ENCODE data around the gene SCD.
A peak's percentile ranks its signal among the peaks of the same experiment; 100 is the strongest.

SCD gene

DNA sequence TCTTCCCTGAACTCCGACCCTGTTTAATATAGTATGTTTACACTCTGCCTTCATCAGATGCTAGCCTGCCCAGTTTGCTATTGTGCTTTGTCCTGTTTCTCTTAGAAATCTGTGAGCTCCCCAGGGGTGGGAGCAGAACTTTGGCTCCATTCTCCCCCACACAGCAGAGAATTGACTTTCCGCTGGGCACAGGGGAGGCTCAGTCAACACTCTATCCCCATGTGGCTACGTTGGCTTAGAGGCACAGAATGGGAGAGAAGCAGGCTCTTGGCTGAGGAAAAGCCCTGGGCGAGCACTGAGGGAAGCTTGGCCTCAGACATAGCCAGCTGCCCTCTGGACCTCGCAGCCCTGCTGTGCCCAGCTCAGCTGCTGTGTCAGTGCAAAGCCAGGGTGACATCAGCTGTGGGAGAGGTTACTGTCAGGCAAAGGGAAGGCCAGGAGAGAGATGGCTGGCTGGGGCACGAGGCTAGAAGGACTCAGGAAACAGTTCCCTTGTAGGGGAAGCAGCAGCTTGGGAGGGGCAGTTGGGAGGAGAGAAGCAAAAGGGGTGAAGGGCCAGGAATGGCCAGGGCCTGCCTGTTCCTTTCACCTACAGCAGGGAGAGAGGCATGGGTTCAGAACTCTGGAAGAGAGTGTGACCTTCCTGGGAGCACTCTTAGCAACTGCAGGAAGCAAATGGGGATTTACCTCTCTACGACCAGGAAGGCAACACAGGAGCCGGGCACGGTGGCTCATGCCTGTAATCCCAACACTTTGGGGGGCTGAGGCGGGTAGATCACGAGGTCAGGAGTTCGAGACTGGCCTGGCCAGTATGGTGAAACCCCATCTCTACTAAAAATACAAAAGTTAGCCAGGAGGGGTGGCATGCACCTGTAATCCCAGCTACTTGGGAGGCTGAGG lies 5.8 kb upstream of the SCD start:
- DNase-seq (ENCODE audit: low spot score), result no peak

DNA sequence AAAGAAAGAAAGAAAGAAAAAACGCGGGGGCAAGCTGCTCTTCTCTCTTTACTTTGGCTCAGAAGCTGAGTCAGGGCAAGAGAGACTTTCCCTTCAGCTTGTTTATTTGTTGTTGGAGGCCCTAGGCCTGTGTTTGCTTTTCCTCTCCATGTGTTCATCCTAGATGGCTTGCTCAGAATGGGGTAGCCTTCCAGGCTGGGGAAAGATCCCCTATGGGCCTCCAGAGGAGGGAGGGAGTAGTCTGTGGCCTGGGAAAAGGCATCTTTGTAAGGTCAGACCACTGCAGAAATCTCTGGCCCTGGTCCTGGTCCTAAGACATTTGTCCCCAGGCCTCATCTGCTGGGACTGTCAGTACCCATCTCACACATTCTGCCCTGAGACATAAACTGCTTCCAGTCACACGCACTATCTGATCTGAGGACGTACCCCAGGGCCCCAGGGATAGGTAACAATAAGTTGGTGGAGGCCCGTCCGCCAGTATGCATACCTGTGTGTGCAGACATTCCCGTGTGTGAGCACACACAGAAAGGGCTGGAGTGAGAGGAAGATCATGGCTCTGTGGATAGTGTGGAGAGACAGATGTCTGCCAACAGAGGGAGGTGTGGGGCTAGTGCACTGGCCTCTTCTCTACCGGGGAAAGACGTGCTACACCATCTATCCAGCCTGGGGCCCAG lies 4.9 kb upstream of the SCD start:
- peak; percentile 75 for DNase-seq (ENCODE audit: low spot score)

DNA sequence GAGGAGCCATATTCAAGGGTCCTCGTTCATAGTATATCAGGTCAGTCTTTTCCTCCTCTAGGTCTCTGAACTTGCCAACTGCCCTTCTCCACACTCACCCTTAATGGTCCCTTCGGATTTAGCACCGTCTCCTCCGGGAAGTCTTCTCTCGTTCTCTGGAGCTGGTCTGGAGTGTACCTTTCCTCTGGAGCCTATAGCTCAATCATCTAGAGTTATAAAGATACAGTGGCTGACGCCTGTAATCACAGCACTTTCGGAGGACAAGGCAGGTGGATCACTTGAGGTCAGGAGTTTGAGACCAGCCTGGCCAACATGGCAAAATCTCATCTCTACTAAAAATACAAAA lies 4.4 kb upstream of the SCD start:
- no peak for DNase-seq (ENCODE audit: low spot score)

DNA sequence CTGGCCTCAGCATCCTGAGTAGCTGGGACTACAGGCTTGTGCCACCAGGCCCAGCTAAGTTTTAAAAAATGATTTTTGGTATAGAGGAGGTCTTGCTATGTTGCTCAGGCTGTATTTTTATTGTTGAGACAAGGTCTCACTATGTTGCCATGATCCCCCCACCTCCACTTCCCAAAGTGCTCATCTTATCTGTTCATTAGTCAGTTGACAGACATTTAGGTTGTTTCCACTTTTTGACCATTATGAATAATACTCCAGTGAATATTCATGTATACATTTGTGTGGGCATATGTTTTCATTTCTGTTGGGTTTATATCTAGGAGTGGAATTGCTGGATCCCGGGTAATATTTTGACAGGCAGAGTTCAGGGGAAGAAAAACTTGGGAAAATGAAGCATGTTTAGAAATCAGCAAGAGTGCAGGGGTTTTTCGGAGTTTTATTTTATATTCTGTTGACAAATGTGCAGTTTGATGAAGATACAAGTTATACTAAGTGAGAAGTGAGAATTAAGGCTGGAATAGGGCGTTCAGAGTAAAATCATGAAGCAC lies 2.7 kb upstream of the SCD start:
- no peak for DNase-seq (ENCODE audit: low spot score)

DNA sequence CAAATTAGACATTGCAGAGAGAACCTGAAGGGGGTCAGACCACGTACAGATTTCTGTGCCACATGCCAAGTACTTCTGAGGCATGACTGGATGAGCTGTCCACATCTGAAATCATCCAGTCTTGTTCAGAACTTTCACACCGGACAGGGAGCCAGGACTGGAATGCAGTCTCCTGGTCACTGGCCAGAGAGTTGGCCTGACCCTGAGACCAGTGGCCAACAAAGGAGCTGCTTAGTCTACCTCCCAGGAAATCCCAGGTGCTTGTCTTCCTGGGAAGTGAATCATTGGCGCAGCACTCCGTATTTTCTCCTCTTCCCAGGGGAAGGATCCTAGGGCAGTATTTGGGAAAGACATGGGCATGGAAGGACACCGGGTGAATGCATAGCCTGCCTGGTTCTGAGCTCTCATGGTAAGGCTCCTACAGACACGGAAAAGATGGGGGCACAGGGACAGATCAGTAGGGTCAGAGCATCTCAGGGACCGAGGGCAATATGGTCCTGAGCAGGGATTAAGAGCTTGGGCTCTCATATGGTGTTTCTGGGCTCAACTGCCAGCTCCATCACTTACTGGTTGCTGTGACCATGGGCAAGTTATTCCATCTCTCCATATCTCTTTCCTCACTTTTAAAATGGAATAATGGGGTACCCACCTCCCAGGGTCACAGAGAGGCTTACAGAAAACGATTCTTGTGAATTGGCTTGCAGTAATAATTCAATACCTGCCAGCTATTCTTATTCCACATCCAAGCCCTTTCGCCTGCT lies 1.3 kb upstream of the SCD start:
- peak; percentile 48 for DNase-seq (ENCODE audit: low spot score)

DNA sequence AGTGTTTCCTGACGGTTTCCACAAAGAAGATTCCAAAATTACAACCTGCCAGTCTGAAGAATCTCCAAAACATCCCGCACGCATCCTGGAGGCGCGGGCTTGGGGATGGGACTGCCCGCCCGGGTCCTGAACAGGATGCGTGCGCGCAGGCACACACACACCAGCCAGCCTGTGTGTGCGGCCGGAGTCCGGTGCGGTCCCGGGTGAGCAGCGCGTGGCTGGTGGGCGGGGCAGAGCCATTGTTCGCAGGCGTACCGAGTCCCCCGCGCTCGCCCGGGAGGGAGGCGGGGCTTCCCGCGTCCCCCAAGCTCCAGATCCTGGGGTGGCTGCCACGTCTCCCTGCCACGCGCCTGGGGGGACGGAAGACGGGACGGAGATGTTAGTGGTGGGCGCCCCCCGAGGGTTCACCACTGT lies 675 bp upstream of the SCD start:
- peak; percentile 71 for DNase-seq (ENCODE audit: low spot score)

DNA sequence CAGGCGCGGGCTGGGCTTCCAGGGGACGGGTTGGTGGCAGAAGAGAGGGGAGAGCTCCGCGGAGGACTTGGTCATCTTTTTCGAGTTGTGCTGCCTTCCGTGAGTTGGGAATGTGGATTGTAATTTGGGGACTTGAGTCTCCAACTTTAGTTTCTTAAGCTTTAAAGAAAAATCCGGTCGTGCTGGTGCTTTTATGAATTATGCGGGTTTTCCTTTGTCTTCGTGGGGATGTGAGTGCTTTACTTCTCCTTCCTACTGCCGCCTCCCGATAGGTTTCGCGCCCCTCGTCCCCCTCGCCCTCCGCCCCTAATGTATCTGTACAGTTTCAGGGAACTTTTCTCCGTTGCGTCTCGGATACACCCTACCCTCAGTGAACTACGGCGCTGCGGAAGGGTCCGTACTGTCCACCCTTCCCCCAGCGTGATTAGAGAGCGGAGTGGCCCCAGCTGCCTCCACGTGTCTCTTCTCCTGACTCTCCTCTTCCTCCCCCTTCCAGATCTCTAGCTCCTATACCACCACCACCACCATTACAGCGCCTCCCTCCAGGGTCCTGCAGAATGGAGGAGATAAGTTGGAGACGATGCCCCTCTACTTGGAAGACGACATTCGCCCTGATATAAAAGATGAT lies 649 bp downstream of the SCD start:
- DNase-seq (ENCODE audit: low spot score), result no peak

DNA sequence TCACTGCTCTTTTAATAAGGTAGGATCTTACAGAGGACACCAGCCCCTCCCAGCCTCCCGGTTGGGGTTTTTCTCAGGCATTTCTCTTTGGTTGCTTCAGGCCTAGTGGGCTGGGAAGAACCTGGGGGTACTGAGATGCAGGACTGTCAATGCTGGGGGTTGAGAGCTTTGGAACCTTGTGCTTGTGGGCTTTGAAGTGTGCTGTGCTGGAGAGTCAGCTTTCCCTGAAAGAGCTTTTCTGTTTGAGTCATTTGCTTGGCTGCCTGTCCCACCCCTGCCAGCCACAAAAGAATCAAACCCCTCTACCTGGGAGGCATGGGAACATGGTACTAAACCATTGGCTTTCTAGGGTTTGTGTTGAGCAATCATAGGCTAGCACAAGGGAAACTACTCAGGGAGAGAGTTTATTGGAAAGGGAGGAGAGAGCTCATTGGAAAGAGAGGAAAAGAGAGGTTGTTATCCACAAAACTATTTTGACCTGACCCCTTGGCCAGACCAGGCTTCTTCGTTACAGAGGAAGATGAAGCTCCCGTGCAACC lies 1.4 kb downstream of the SCD start:
- DNase-seq (ENCODE audit: low spot score), result no peak

DNA sequence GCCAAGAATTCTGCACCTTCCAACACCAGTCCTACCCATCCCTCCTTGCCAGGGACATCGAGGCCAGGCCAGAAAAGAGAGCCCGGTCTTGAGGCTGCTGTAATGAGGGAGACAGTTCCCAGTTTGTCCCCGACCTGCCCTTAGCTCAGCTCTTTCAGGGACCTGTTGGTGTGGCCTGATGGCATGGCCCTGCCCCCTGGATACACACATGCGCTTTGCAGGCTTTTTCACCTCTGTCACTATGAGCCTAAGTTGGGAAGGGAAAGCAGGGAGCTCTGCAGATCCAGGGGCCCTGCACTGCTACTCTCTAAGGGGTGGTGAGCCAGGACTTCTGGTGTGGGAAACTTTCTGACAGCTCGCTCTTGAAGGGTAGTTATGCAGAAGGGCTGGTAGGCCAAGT lies 2.1 kb downstream of the SCD start:
- DNase-seq (ENCODE audit: low spot score), result no peak

DNA sequence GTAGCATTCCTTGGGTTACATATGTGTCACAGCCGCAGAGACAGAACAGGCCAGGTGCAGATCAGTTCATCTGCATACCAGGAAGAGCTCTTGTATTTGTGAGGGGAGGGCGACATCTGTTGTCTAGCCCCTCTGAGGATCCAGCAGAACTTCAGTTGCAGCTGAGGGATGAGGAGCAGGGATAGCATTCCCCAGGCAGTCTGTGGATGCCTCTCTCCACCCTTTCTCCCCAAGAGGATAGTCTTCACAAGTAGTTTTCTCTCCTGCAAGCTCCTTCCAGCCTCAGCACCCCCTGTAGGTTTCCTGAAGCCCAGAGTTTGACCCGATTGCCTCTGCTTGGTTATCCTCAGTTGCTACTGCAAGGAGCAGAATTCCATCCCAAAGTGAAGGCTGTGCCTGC lies 2.6 kb downstream of the SCD start:
- no peak for DNase-seq (ENCODE audit: low spot score)

DNA sequence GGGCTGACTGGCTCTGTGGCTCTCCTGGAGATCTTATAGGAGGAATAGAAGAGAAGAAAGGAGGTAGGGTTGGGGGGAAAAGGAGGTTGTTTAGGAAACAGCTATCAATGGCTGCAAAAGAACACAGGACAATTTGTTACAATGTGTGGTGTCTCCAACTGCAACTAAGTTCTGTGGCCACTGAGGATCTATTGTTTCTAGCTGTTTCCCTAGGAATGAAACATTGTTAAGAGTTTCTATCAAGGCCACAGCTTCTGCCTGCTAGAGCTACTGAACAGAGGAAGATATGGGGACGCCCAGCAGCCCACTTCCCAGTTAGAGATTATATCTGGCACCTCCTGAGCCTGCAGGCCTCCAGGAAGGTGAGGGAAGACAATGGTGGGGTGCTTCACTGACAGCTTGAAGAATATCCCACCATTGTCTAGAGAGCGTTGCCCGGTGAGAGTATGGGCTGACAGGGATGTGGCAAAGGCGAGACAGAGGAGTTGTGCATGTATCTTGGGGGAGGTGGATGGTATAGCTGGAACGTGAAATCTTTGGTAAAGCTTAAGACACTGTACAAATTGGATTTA lies 4.0 kb downstream of the SCD start:
- DNase-seq (ENCODE audit: low spot score), result no peak

DNA sequence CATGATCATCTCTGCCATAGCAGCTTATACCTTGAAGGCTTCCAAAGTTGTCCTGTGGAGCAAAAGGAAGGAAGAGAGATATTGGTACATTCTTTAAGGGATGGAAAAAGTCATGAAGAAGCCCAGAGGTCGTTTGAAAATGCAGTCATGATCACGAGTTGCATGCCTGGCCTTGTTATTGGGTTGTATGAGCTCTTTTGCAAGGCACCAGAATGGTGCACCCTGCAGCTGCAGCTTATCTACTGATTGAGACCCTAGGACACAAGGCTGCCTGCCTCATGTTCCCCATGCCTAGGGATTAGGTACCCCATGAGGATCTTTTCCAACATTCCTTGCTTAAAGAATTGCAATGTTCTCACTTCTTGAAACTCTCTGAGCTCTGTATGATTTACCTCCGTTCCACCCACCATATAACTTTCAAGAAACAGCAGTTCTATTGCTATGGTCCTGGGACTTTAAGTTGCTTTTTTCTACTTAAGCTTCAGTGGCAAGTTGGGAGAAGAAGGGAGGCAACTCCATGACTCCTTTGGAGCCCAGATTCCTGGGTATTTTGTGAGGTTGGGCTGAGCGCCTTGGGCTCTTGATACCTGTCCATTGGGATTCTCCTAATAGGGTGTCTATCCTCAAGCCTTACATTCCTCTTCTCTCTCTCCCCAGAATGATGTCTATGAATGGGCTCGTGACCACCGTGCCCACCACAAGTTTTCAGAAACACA lies 6.9 kb downstream of the SCD start:
- DNase-seq (ENCODE audit: low spot score), result no peak

DNA sequence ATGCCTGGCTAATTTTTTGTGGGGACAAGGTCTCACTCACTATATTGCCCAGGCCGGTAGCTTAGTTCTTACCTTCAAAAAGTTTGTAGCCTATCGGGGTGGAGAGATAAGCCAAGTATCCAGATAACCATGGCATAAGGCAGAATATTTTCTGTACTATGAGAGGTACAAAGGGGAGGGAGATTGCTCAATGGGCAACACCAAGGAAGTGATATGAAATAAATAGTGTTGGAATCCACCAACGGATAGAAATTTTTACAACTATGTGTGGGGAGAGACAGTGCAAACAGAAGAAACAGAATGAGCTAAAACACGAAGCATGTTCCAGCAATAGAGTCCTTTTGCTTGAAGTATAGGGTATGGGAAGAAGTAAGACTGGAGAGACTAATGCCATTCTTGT lies 8.1 kb downstream of the SCD start:
- DNase-seq (ENCODE audit: low spot score), result no peak

DNA sequence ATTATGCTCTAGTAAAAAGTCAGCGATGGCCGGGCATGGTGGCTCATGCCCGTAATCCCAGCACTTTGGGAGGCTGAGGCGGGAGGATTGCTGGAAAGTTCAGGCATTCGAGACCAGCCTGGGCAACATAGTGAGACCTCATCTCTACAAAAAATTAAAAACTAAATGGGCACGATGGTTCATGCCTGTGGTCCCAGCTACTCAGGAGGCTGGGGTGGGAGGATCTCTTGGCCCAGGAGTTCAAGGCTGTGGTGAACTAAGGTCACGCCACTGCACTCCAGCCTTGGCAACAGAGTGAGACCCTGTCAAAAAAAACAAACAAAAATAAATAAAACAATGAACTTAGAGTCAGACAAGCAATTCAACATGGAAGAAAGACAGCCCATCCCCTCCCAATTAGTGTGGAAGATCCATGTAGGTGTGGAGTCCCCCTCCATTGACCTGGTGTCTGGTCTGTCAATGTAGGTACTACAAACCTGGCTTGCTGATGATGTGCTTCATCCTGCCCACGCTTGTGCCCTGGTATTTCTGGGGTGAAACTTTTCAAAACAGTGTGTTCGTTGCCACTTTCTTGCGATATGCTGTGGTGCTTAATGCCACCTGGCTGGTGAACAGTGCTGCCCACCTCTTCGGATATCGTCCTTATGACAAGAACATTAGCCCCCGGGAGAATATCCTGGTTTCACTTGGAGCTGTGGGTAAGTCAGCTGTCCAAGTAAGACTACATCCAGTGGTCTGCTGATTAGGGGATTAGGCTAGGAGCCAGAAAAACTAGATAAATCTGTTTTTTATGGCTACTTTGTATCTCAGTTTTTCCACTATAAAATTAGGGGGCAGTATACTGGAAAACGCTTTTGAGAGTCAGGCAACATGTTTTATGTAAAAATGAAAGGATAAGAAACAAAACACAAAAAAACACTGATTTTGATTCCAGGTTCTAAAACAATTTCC lies 9.3 kb downstream of the SCD start:
- DNase-seq (ENCODE audit: low spot score), result no peak

DNA sequence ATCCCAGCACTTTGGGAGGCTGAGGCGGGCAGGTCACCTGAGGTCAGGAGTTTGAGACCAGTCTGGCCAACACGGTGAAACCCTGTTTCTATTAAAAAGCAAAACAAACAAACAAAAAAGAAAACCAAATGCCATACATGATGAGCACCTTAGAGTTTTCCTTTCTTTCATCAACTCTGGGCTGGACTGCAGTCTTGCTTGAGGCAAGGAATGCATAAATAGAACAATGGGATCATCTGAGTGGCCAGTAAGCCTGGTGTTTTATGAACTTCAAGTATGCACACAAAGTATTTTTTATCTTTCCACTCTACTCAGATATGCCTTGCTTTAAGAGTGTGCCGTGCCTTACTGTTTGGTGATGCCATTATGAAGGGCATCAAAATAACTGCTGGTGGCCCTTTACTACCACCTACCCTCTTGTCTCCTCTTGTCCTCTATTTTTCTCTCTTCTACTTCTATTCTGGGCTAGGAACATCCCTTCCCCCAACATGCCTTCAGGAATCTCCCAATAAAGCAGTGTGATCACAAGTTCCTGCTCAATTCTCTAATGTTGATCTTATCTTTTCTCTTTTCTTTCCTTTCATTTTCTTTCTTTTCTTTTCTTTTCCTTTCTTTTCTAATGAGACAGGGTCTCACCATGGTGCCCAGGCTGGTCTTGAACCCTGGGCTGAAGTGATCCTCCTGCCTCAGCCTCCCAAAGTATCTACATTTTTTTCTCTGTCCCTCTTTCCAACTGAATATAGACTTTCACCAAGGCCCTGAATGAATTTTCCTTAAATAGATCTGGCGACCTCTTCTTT lies 10.2 kb downstream of the SCD start:
- DNase-seq (ENCODE audit: low spot score), result no peak

DNA sequence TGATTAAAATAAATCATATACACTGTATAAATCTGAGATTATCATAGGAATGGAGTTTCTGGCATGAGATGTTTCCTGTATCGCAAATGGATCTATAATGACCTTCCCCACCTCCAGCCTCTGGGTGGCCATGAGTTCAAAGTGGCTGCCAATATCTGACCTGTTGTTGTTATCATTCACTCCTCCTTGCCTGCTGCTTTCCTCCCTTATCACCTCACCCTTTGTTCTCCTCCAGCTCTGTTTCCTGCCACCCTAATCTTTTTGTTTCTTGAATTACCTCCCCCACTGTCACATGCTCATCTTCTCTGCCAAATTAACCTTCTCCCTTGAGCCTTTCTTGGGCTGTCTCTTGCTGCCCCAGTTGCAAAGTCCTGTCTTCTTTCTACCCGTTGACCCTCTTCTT lies 12.0 kb downstream of the SCD start:
- no peak for DNase-seq (ENCODE audit: low spot score)

DNA sequence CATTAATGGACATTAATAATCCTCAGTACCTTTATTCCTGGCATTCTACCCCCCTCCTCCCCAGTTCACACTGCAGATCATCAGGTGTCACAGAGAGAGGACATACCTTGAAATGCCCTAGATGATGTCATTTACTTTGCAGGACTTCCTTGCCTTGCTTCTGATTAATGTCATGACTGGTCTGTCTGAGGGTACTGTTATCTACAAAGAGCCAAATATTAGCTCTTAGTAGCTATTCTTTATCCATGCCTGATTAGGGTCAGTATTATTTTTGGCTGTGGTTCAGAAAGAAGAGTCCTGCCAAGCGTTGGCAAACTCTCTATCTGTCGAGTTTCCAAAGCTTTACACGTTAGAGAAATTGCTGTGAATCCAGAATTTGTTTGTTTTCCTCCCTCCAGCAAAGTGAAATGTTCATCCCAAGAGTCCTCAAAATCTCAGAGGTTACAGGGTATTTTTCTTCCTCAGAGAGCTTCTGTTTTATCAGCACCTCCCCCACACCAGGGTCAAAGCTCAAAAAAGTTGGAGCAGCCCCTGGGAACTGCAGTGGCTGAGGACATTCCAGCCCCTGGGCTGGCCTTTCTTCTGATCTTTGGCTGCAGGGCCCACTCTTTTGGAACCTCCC lies 12.6 kb downstream of the SCD start:
- no peak for DNase-seq (ENCODE audit: low spot score)

DNA sequence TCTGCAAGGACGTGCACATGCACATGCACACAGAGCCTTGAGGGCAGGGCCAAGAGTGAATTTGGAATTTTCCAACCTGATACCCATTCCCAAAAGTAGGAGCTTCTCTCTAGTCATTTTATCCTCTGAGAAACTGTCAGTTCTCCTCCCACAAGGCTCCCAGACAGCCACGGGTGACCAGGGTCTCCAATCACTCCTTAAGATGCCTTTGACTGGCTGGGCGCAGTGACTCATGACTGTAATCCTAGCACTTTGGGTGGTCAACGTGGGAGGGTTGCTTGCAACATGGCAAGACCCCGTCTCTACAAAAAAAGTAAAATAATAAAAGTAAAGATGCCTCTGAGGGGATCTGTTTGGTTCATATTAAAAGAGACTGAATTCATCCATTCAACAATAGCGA lies 13.2 kb downstream of the SCD start:
- no peak for DNase-seq (ENCODE audit: low spot score)

All from hepatic stellate cell (primary cell).